Parathyroid adenoma (tissue), 2 donors: Measurements from ENCODE around the gene C7orf57.

ENCODE experiments used
- H2AFZ ChIP-seq: fragments of 300-600 bp; sonication (generic); one replicate; pipeline ENCODE4 v1.7.0; 2017; ENCODE audit warnings: antibody characterized with exemption, mild to moderate bottlenecking
- H3K27ac ChIP-seq: fragments of 300-600 bp; sonication (generic); one replicate; pipeline ENCODE4 v1.7.0; 2017
- H3K27me3 ChIP-seq: fragments of 300-600 bp; sonication (generic); one replicate; pipeline ENCODE4 v1.7.0; 2017; ENCODE audit warnings: low read length; ENCODE audit not compliant: control insufficient read depth, insufficient read depth
- H3K36me3 ChIP-seq: fragments of 300-600 bp; sonication (generic); one replicate; pipeline ENCODE4 v1.7.0; 2017; ENCODE audit warnings: low read length; ENCODE audit not compliant: control insufficient read depth, insufficient read depth
- H3K4me1 ChIP-seq: fragments of 300-600 bp; sonication (generic); one replicate; pipeline ENCODE4 v1.7.0; 2017; ENCODE audit warnings: control low read depth
- H3K4me2 ChIP-seq: fragments of 300-600 bp; sonication (generic); one replicate; pipeline ENCODE4 v1.7.0; 2017; ENCODE audit warnings: low read length
- H3K4me3 ChIP-seq: fragments of 300-600 bp; sonication (generic); one replicate; pipeline ENCODE4 v1.7.0; 2017; ENCODE audit warnings: low read depth, low read length
- H3K79me2 ChIP-seq: fragments of 300-600 bp; sonication (generic); one replicate; pipeline ENCODE4 v1.7.0; 2017; ENCODE audit warnings: control low read depth
- H3K9ac ChIP-seq: fragments of 300-600 bp; sonication (generic); one replicate; pipeline ENCODE4 v1.7.0; 2017; ENCODE audit warnings: mild to moderate bottlenecking
- H3K9me3 ChIP-seq: fragments of 300-600 bp; sonication (generic); one replicate; pipeline ENCODE4 v1.7.0; 2017; ENCODE audit warnings: low read length; ENCODE audit not compliant: control insufficient read depth
- CTCF ChIP-seq: fragments of 300-600 bp; sonication (generic); IDR thresholded peaks from one replicate; pipeline ENCODE4 v1.7.0; 2017; ENCODE audit warnings: antibody characterized with exemption, mild to moderate bottlenecking
- donor health status: primary hyperparathyroidism.

The C7orf57 gene

GRCh38 chr7:48011951-48012350, 23.4 kb upstream of the C7orf57 start:
- H3K27ac ChIP-seq = no peak overlapping the region
- no peaks in the 10 kb centered on the region for H3K36me3 ChIP-seq

GRCh38 chr7:48016641-48017040, 18.7 kb upstream of the C7orf57 start:
- no peaks in the 10 kb centered on the region for H3K4me1 ChIP-seq
- H3K9ac ChIP-seq = no peak overlapping the region
- no peaks in the 10 kb centered on the region for H3K36me3 ChIP-seq

More at GRCh38 chr7:48011951-48012350, 23.4 kb upstream of the C7orf57 start:
- Histone ChIP-seq H3K27me3 (no peaks in the 10 kb centered on the region), H3K4me1 (no peaks in the 10 kb centered on the region), H3K9ac (no peak overlapping the region), H3K4me3 (no peak overlapping the region), H3K9me3 (no peaks in the 10 kb centered on the region), H2AFZ (no peak overlapping the region), H3K4me2 (no peak overlapping the region), H3K79me2 (no peaks in the 10 kb centered on the region)
- TF ChIP-seq CTCF = no peak

GRCh38 chr7:48017674-48018073, 17.7 kb upstream of the C7orf57 start:
- Histone ChIP-seq H3K4me2 (no peak overlapping the region), H3K79me2 (no peaks in the 10 kb centered on the region), H3K27ac (no peak overlapping the region), H3K4me3 (no peak overlapping the region), H3K4me1 (no peaks in the 10 kb centered on the region), H2AFZ (no peak overlapping the region), H3K9me3 (no peaks in the 10 kb centered on the region), H3K36me3 (no peaks in the 10 kb centered on the region), H3K27me3 (no peaks in the 10 kb centered on the region), H3K9ac (no peak overlapping the region)
- TF ChIP-seq CTCF = no peak

More at GRCh38 chr7:48016641-48017040, 18.7 kb upstream of the C7orf57 start:
- H3K9me3 ChIP-seq = no peaks in the 10 kb centered on the region
- H2AFZ ChIP-seq = no peak overlapping the region
- H3K27me3 ChIP-seq = no peaks in the 10 kb centered on the region
- no peak overlapping the region for H3K27ac ChIP-seq
- H3K4me2 ChIP-seq = no peak overlapping the region
- TF ChIP-seq CTCF = no peak
- no peaks in the 10 kb centered on the region for H3K79me2 ChIP-seq
- H3K4me3 ChIP-seq = no peak overlapping the region

- Histone ChIP-seq H3K9ac (no peak overlapping the region), H3K4me2 (no peak overlapping the region)
Measured at GRCh38 chr7:48025624-48026023, 9.7 kb upstream of the C7orf57 start.

More at GRCh38 chr7:48025624-48026023, 9.7 kb upstream of the C7orf57 start:
- Histone ChIP-seq H3K36me3 (no peaks in the 10 kb centered on the region), H3K27me3 (no peaks in the 10 kb centered on the region), H3K4me3 (no peak overlapping the region), H3K9me3 (no peaks in the 10 kb centered on the region), H3K27ac (no peak overlapping the region), H3K4me1 (no peaks in the 10 kb centered on the region), H3K79me2 (no peaks in the 10 kb centered on the region), H2AFZ (no peak overlapping the region)
- TF ChIP-seq CTCF = no peak
